K562 (cell line): ENCODE data around the gene STAMBPL1. TPM values are rescaled to one million over a fixed set of nuclear protein-coding genes. Genes with fewer than 3 reads are reported as not detected.

Experiments used
- ATAC-seq: fragments of 200-7000 bp; cut with Tn5 transposase; 3 replicates; pipeline ENCODE4 v1.9.1; 2020; ENCODE audit warnings: moderate library complexity
- BruUV-seq: library from RNA; stranded (reverse); fragments of 400-500 nt; replicated peaks from 2 replicates; lab custom pipeline; 2021; lab: Mats Ljungman, UMichigan
- CTCF ChIA-PET: fragments of 300-600 bp; formaldehyde crosslinking; extraction: SDS; loops from one replicate; lab custom pipeline; 2021; ENCODE audit warnings: low intra/inter-chr PET ratio; lab: Yijun Ruan, JAX
- POLR2A ChIA-PET: fragments of 300-600, 350-650 bp; sonication (Branson Sonifier 250); formaldehyde crosslinking; extraction: SDS; loops from one replicate; lab custom pipeline; 2021; ENCODE audit warnings: antibody characterized with exemption, inconsistent platforms; lab: Yijun Ruan, JAX
- DNase-seq, 4 experiments: peaks; one replicate each; pipeline versions ENCODE4 v3.0.0 to v3.0.0-alpha.2; 2011 to 2018; ENCODE audit warnings: low spot score in 3 of 4, mixed read lengths in 3 of 4; ENCODE audit errors: extremely low read depth in 1 of 4
- FAIRE-seq: peaks from 2 replicates; lab custom pipeline; 2011; peaks lifted over from hg19 to GRCh38; lab: Jason Lieb, UNC
- H2AFZ ChIP-seq: 2 replicates; pipeline ENCODE4 v1.6.0; 2011; ENCODE audit warnings: low read depth, low read length, control low read depth, inconsistent platforms
- H3K27ac ChIP-seq: fragments of 200-600 bp; 3 replicates; pipeline ENCODE4 v1.8.0; 2011; ENCODE audit warnings: low read depth, mild to moderate bottlenecking, control low read depth, inconsistent platforms, low read length, moderate library complexity, mixed read lengths; ENCODE audit errors: extremely low read depth
- H3K27me3 ChIP-seq, 2 experiments: fragments of 300-600 bp in 1 of 2; 2 replicates in 1 of 2; 3 replicates in 1 of 2; pipeline versions ENCODE4 v1.6.0 to v1.8.0; 2011; ENCODE audit warnings: inconsistent platforms in 2 of 2, low read length in 2 of 2, mild to moderate bottlenecking in 1 of 2, mixed read lengths in 1 of 2, moderate library complexity in 1 of 2; ENCODE audit not compliant: control insufficient read depth in 2 of 2, insufficient read depth in 2 of 2
- H3K36me3 ChIP-seq: fragments of 300-600 bp; 3 replicates; pipeline ENCODE4 v1.8.0; 2011; ENCODE audit warnings: mild to moderate bottlenecking, low read length, inconsistent platforms; ENCODE audit not compliant: control insufficient read depth, insufficient read depth
- H3K4me1 ChIP-seq, 2 experiments: fragments of 200-600 bp in 1 of 2; replicated peaks in 1 of 2; 2 replicates in 1 of 2; 3 replicates in 1 of 2; pipeline versions ENCODE4 v1.5.1 to v1.8.0; 2011; ENCODE audit warnings: inconsistent platforms in 2 of 2, low read length in 2 of 2, mild to moderate bottlenecking in 1 of 2, mixed read lengths in 1 of 2, moderate library complexity in 1 of 2; ENCODE audit not compliant: control insufficient read depth in 2 of 2, insufficient read depth in 2 of 2
- H3K4me2 ChIP-seq: 2 replicates; pipeline ENCODE4 v1.6.1; 2011; ENCODE audit warnings: low read length, control low read depth, inconsistent platforms, mixed read lengths; ENCODE audit not compliant: insufficient read depth
- H3K4me3 ChIP-seq: fragments of 200-600 bp; sonication (generic), shearing (Covaris generic); 2 replicates; pipeline ENCODE4 v1.5.1; 2016; ENCODE audit warnings: control low read depth, inconsistent platforms
- H3K79me2 ChIP-seq: fragments of 200-600 bp; 3 replicates; pipeline ENCODE4 v1.8.0; 2011; ENCODE audit warnings: low read length, inconsistent platforms; ENCODE audit not compliant: control insufficient read depth, insufficient read depth
- H3K9ac ChIP-seq, 2 experiments: 2 replicates each; pipeline versions ENCODE4 v1.6.0 to v1.6.1; 2011; ENCODE audit warnings: low read depth in 2 of 2, low read length in 2 of 2, control low read depth in 1 of 2, inconsistent platforms in 1 of 2, mild to moderate bottlenecking in 1 of 2, mixed read lengths in 1 of 2; ENCODE audit not compliant: insufficient read depth in 1 of 2
- H3K9me1 ChIP-seq: one replicate; pipeline ENCODE4 v1.6.0; 2011; ENCODE audit warnings: inconsistent platforms, mild to moderate bottlenecking, low read length, moderate library complexity; ENCODE audit not compliant: control insufficient read depth, insufficient read depth
- H3K9me3 ChIP-seq: replicated peaks from 2 replicates; pipeline ENCODE4 v1.5.1; 2011; ENCODE audit warnings: low read depth, low read length, inconsistent platforms; ENCODE audit not compliant: control insufficient read depth, insufficient read depth
- H4K20me1 ChIP-seq: replicated peaks from 2 replicates; pipeline ENCODE4 v1.6.1; 2011; ENCODE audit warnings: low read length, inconsistent platforms, mixed read lengths; ENCODE audit not compliant: control insufficient read depth, insufficient read depth
- NONO ChIP-seq, 2 experiments: fragments of 200-400 bp in 1 of 2; fragments of 450-650 bp in 1 of 2; formaldehyde crosslinking in 1 of 2; IDR thresholded peaks; 2 replicates each; pipeline ENCODE4 v1.6.1; 2017; ENCODE audit warnings: low read depth in 2 of 2, mild to moderate bottlenecking in 2 of 2, moderate library complexity in 2 of 2, low read length in 1 of 2
- WGBS: fragments of 100-300 bp; shearing (Covaris generic); methylation state at CpG from one replicate; pipeline ENCODE4 v1.1.6; 2016; ENCODE audit warnings: low coverage, mixed read lengths; ENCODE audit not compliant: insufficient coverage; ENCODE audit errors: missing lambda C conversion rate; 5-methylcytosine and 5-hydroxymethylcytosine counted together
- in situ Hi-C: fragments of 300-500 bp; cut with MboI; formaldehyde crosslinking; loops from 4 replicates; pipeline ENCODE4 v1.15.0; 2018; ENCODE audit warnings: inconsistent platforms, mixed read lengths
- intact Hi-C: fragments of 100-400 bp; cut with micrococcal nuclease; formaldehyde crosslinking; loops from 2 replicates; pipeline ENCODE4 v1.14.2; 2022
- polyA plus RNA-seq, 8 experiments: library from polyadenylated mRNA; depleted of rRNA in 4 of 8; stranded (reverse) in 5 of 8; unstranded in 3 of 8; fragments of >200 nt; fragmentation: Nextera tagmentation in 2 of 8; fragmentation: Illumina TruSeq in 1 of 8; extraction: Ambion mirVana in 2 of 8; extraction: Trizol in 1 of 8; gene quantifications; 2 replicates each; pipeline versions ENCODE4 v1.2.1 to v1.2.3, GENCODE V29; 2011 to 2014; ENCODE audit warnings: inconsistent platforms in 1 of 8, missing spikeins in 1 of 8
- total RNA-seq, 7 experiments: library from RNA; depleted of rRNA in 6 of 7; stranded (reverse); fragments of >200 nt in 6 of 7; fragmentation: Illumina TruSeq in 2 of 7; extraction: Trizol in 2 of 7; gene quantifications; 2 replicates each; pipeline versions ENCODE4 v1.2.1 to v1.2.3, GENCODE V29; 2011 to 2021; ENCODE audit warnings: low replicate concordance in 1 of 7
- TF ChIP-seq, protein P1 (sequence below), 3 experiments: IDR thresholded peaks in 2 of 3; conservative IDR thresholded peaks in 1 of 3; 2 replicates each; pipeline ENCODE4 v1.5.1; 2011 to 2012; ENCODE audit warnings: low read length in 3 of 3, mild to moderate bottlenecking in 3 of 3, control low read depth in 2 of 3, improper control_type of control experiment in 1 of 3, inconsistent platforms in 1 of 3, low read depth in 1 of 3, mixed read lengths in 1 of 3, moderate library complexity in 1 of 3; ENCODE audit not compliant: insufficient read depth in 2 of 3

The STAMBPL1 gene
- total and polyA plus RNA-seq, 9 of the 15 experiments (the other 6 are each of a cell fraction or from before 2014, with no cell fraction given), result 0.09 TPM; not detected in 8

DNA sequence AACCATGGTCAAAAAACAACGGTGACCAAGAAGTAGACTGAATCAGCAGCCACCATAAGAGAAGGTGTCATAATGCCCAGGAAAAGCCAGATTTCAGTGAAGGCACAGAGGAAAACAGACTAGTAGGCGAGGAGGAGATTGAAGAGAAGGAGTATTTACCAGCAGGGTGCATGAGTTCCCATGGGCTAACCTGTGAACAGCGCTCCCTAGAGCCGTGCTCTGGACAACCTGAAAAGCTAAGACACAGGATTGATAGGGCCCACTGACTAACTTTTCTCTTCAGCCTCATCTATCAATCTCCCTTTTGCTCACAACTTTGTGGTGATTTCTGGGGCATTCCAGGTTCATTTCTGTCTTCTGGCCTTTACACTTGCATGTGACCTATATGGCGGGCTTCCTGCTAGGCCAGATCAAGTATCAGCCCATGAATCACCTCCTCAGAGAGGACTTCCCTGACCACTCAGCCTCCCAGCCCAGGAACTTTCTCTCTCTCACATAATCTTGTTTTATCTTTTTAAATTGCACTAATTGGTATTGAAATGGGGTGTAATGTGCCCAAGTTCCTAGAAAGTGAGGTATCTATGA is 41.2 kb upstream of the STAMBPL1 start:
- POLR2A ChIA-PET, result interaction anchor here (0.6 kb wide), 1 partner anchor 1224 kb away, joined by 3 read pairs; no protein-coding TSS in a partner anchor
- FAIRE-seq, result no peak

More for the DNA sequence above, 41.2 kb upstream of the STAMBPL1 start:
- Histone ChIP-seq H3K4me2 (no peak overlapping the region), H3K79me2 (no peaks in the 10 kb centered on the region), H3K36me3 (no peaks in the 10 kb centered on the region), H3K27me3 (no peaks in the 10 kb centered on the region), H2AFZ (no peak overlapping the region), H4K20me1 (no peaks in the 10 kb centered on the region), H3K9me1 (no peaks in the 10 kb centered on the region), H3K27ac (no peak overlapping the region), H3K4me3 (no peak overlapping the region), H3K9me3 (no peaks in the 10 kb centered on the region), H3K4me1 (no peaks in the 10 kb centered on the region), H3K9ac (no peak overlapping the region)
- in situ Hi-C loops, result no loop called here
- ATAC-seq, result 0 out of 3 replicates have a peak, but pooled peaks have one; percentile 29
- intact Hi-C loops, result loop anchor here (10.0 kb wide), 1 partner anchor 146 kb away; no protein-coding TSS in a partner anchor
- TF ChIP-seq, protein P1, sequence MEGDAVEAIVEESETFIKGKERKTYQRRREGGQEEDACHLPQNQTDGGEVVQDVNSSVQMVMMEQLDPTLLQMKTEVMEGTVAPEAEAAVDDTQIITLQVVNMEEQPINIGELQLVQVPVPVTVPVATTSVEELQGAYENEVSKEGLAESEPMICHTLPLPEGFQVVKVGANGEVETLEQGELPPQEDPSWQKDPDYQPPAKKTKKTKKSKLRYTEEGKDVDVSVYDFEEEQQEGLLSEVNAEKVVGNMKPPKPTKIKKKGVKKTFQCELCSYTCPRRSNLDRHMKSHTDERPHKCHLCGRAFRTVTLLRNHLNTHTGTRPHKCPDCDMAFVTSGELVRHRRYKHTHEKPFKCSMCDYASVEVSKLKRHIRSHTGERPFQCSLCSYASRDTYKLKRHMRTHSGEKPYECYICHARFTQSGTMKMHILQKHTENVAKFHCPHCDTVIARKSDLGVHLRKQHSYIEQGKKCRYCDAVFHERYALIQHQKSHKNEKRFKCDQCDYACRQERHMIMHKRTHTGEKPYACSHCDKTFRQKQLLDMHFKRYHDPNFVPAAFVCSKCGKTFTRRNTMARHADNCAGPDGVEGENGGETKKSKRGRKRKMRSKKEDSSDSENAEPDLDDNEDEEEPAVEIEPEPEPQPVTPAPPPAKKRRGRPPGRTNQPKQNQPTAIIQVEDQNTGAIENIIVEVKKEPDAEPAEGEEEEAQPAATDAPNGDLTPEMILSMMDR (IDR thresholded peaks at IDR 0.05 in 2 of 3, conservative IDR thresholded peaks at IDR 0.05 in 1 of 3; ENCODE audit: insufficient read depth in 2 of 3, low read depth in 1 of 3, low read length in 3 of 3), result peak in 1 of 3 experiments; percentile 27; a peak in 1 of 6 replicates
- no peak for TF ChIP-seq NONO (IDR thresholded peaks at IDR 0.05; ENCODE audit: low read depth in 2 of 2, low read length in 1 of 2)
- WGBS, result 0% methylated on average over 5 of the region's 5 CpGs
- DNase-seq, result no peak
- BruUV-seq, result no TSS peak
- CTCF ChIA-PET, result no interaction called here
